Kidney epithelial cell (primary cell): ENCODE results near the gene MARCHF7. TPM values are rescaled to one million over a fixed set of nuclear protein-coding genes. Genes with fewer than 3 reads are reported as not detected.
"Not testable (repeated sequence)": the region's sequence is repeated elsewhere in the genome, so short reads cannot be mapped to it uniquely, and the experiment has no call there.

Source experiments
- DNase-seq: peaks from one replicate; pipeline ENCODE4 v3.0.0-alpha.2; 2010; ENCODE audit warnings: low read depth
- H3K27me3 ChIP-seq: 2 replicates; pipeline ENCODE4 v1.6.0; 2011; ENCODE audit warnings: low read length; ENCODE audit not compliant: control insufficient read depth, insufficient read depth
- H3K36me3 ChIP-seq: 2 replicates; pipeline ENCODE4 v1.5.1; 2011; ENCODE audit warnings: low read length; ENCODE audit not compliant: control insufficient read depth, insufficient read depth
- H3K4me3 ChIP-seq: 2 replicates; pipeline ENCODE4 v1.5.1; 2011; ENCODE audit warnings: low read depth, mild to moderate bottlenecking, control low read depth, low read length
- CTCF ChIP-seq: IDR thresholded peaks from 2 replicates; pipeline ENCODE4 v1.5.1; 2011; ENCODE audit warnings: mild to moderate bottlenecking, moderate library complexity, low read length, control low read depth, inconsistent platforms; ENCODE audit not compliant: insufficient read depth, poor library complexity, severe bottlenecking
- total RNA-seq: library from RNA; depleted of rRNA; stranded (reverse); fragments of >200 nt; gene quantifications from 2 replicates; pipeline ENCODE4 v1.2.3, GENCODE V29; 2015

The MARCHF7 gene
- total RNA-seq, 1 donor from 2014 or later = 87.6 TPM

- no peak for DNase-seq
- TF ChIP-seq CTCF = no peak
Observed at GRCh38 chr2:159714247-159714930, 2.1 kb downstream of the MARCHF7 start.

GRCh38 chr2:159715451-159715850 is 3.1 kb downstream of the MARCHF7 start:
- H3K36me3 ChIP-seq = no peaks in the 10 kb centered on the region
- no peak for DNase-seq
- H3K27me3 ChIP-seq = no peaks in the 10 kb centered on the region
- H3K4me3 ChIP-seq = no peak overlapping the region
- no peak for TF ChIP-seq CTCF

More at GRCh38 chr2:159714247-159714930, 2.1 kb downstream of the MARCHF7 start:
- H3K27me3 ChIP-seq = no peaks in the 10 kb centered on the region
- H3K4me3 ChIP-seq = peak overlapping the region; percentile 77
- H3K36me3 ChIP-seq = no peaks in the 10 kb centered on the region

- H3K36me3 ChIP-seq, DNase-seq, H3K4me3 ChIP-seq: not testable (repeated sequence)
Observed at GRCh38 chr2:159716409-159716808, 4.1 kb downstream of the MARCHF7 start.

GRCh38 chr2:159716857-159717256 is 4.6 kb downstream of the MARCHF7 start:
- DNase-seq = no peak

More at GRCh38 chr2:159716409-159716808, 4.1 kb downstream of the MARCHF7 start:
- not testable (repeated sequence) for H3K27me3 ChIP-seq

GRCh38 chr2:159720676-159721075 is 8.4 kb downstream of the MARCHF7 start:
- Histone ChIP-seq H3K36me3 (no peaks in the 10 kb centered on the region), H3K4me3 (no peak overlapping the region), H3K27me3 (no peaks in the 10 kb centered on the region)
- no peak for DNase-seq
- no peak for TF ChIP-seq CTCF

More at GRCh38 chr2:159716857-159717256, 4.6 kb downstream of the MARCHF7 start:
- Histone ChIP-seq H3K4me3 (no peak overlapping the region), H3K27me3 (no peaks in the 10 kb centered on the region), H3K36me3 (no peaks in the 10 kb centered on the region)
- no peak for TF ChIP-seq CTCF

GRCh38 chr2:159722580-159722979 is 10.3 kb downstream of the MARCHF7 start:
- Histone ChIP-seq H3K36me3 (no peaks in the 10 kb centered on the region), H3K27me3 (no peaks in the 10 kb centered on the region), H3K4me3 (no peak overlapping the region)
- TF ChIP-seq CTCF = no peak
- DNase-seq = no peak

GRCh38 chr2:159724795-159725572 is 12.7 kb downstream of the MARCHF7 start:
- H3K4me3 ChIP-seq, H3K36me3 ChIP-seq, DNase-seq, H3K27me3 ChIP-seq: not testable (repeated sequence)
